ENCODE measurements around the gene RSU1. TPM values are rescaled to one million over a fixed set of nuclear protein-coding genes. Genes with fewer than 3 reads are reported as not detected.

RSU1 gene
- 53.4 and 64.9 TPM in 2 replicates for total RNA-seq (2014; rRNA removed; shearing (Covaris generic))

- peak; percentile 96 for DNase-seq
- H3K4me3 ChIP-seq (ENCODE audit: insufficient read depth, low read depth, low read length), result peak within 1 kb of the TSS; percentile 95
- H3K27me3 ChIP-seq (ENCODE audit: control insufficient read depth, insufficient read depth, low read length), result no peaks in the 10 kb centered on the region
- no peaks in the 10 kb centered on the region for H3K36me3 ChIP-seq (replicated peaks; ENCODE audit: control insufficient read depth, insufficient read depth, low read length)
Observed at GRCh38 chr10:16817125-16818019, at the start of gene RSU1. Gene RSU1, minus strand, starts transcription at chr10:16817424. Its CDS starts 343 bp downstream, at chr10:16817081.

GRCh38 chr10:16866541-16867275 lies 49.5 kb upstream of the RSU1 start:
- Histone ChIP-seq H3K36me3 (replicated peaks; ENCODE audit: control insufficient read depth, insufficient read depth, low read length) (no peaks in the 10 kb centered on the region), H3K4me3 (ENCODE audit: insufficient read depth, low read depth, low read length) (no peak overlapping the region), H3K27me3 (ENCODE audit: control insufficient read depth, insufficient read depth, low read length) (no peaks in the 10 kb centered on the region)
- no peak for DNase-seq

- Histone ChIP-seq H3K27me3 (ENCODE audit: control insufficient read depth, insufficient read depth, low read length) (no peaks in the 10 kb centered on the region), H3K4me3 (ENCODE audit: insufficient read depth, low read depth, low read length) (no peak overlapping the region), H3K36me3 (replicated peaks; ENCODE audit: control insufficient read depth, insufficient read depth, low read length) (no peaks in the 10 kb centered on the region)
- DNase-seq, result no peak
Observed at GRCh38 chr10:16865766-16866165, 48.5 kb upstream of the RSU1 start.

- no peak for DNase-seq
- H3K4me3 ChIP-seq (ENCODE audit: insufficient read depth, low read depth, low read length), result no peak overlapping the region
Observed at GRCh38 chr10:16863766-16864165, 46.5 kb upstream of the RSU1 start.

GRCh38 chr10:16857419-16857818 lies 40.2 kb upstream of the RSU1 start:
- no peaks in the 10 kb centered on the region for H3K36me3 ChIP-seq (replicated peaks; ENCODE audit: control insufficient read depth, insufficient read depth, low read length)
- H3K27me3 ChIP-seq (ENCODE audit: control insufficient read depth, insufficient read depth, low read length), result no peaks in the 10 kb centered on the region
- no peak overlapping the region for H3K4me3 ChIP-seq (ENCODE audit: insufficient read depth, low read depth, low read length)
- no peak for DNase-seq

More at GRCh38 chr10:16863766-16864165, 46.5 kb upstream of the RSU1 start:
- H3K36me3 ChIP-seq (replicated peaks; ENCODE audit: control insufficient read depth, insufficient read depth, low read length), result no peaks in the 10 kb centered on the region
- no peaks in the 10 kb centered on the region for H3K27me3 ChIP-seq (ENCODE audit: control insufficient read depth, insufficient read depth, low read length)

GRCh38 chr10:16856567-16856966 lies 39.3 kb upstream of the RSU1 start:
- no peaks in the 10 kb centered on the region for H3K27me3 ChIP-seq (ENCODE audit: control insufficient read depth, insufficient read depth, low read length)
- no peaks in the 10 kb centered on the region for H3K36me3 ChIP-seq (replicated peaks; ENCODE audit: control insufficient read depth, insufficient read depth, low read length)
- peak; percentile 24 for DNase-seq
- no peak overlapping the region for H3K4me3 ChIP-seq (ENCODE audit: insufficient read depth, low read depth, low read length)

GRCh38 chr10:16856092-16856491 lies 38.9 kb upstream of the RSU1 start:
- DNase-seq, result no peak
- H3K27me3 ChIP-seq (ENCODE audit: control insufficient read depth, insufficient read depth, low read length), result no peaks in the 10 kb centered on the region
- no peak overlapping the region for H3K4me3 ChIP-seq (ENCODE audit: insufficient read depth, low read depth, low read length)

GRCh38 chr10:16854623-16855022 lies 37.4 kb upstream of the RSU1 start:
- Histone ChIP-seq H3K36me3 (replicated peaks; ENCODE audit: control insufficient read depth, insufficient read depth, low read length) (no peaks in the 10 kb centered on the region), H3K4me3 (ENCODE audit: insufficient read depth, low read depth, low read length) (no peak overlapping the region)
- no peak for DNase-seq

More at GRCh38 chr10:16856092-16856491, 38.9 kb upstream of the RSU1 start:
- no peaks in the 10 kb centered on the region for H3K36me3 ChIP-seq (replicated peaks; ENCODE audit: control insufficient read depth, insufficient read depth, low read length)

GRCh38 chr10:16853809-16854208 lies 36.6 kb upstream of the RSU1 start:
- Histone ChIP-seq H3K36me3 (replicated peaks; ENCODE audit: control insufficient read depth, insufficient read depth, low read length) (no peaks in the 10 kb centered on the region), H3K4me3 (ENCODE audit: insufficient read depth, low read depth, low read length) (no peak overlapping the region), H3K27me3 (ENCODE audit: control insufficient read depth, insufficient read depth, low read length) (no peaks in the 10 kb centered on the region)
- DNase-seq, result no peak

More at GRCh38 chr10:16854623-16855022, 37.4 kb upstream of the RSU1 start:
- H3K27me3 ChIP-seq (ENCODE audit: control insufficient read depth, insufficient read depth, low read length), result no peaks in the 10 kb centered on the region

- Histone ChIP-seq H3K27me3 (ENCODE audit: control insufficient read depth, insufficient read depth, low read length) (no peaks in the 10 kb centered on the region), H3K36me3 (replicated peaks; ENCODE audit: control insufficient read depth, insufficient read depth, low read length) (no peaks in the 10 kb centered on the region), H3K4me3 (ENCODE audit: insufficient read depth, low read depth, low read length) (no peak overlapping the region)
- peak; percentile 15 for DNase-seq
Observed at GRCh38 chr10:16853201-16853600, 36.0 kb upstream of the RSU1 start.

GRCh38 chr10:16852624-16853023 lies 35.4 kb upstream of the RSU1 start:
- H3K36me3 ChIP-seq (replicated peaks; ENCODE audit: control insufficient read depth, insufficient read depth, low read length), result no peaks in the 10 kb centered on the region

GRCh38 chr10:16848562-16849154 lies 31.4 kb upstream of the RSU1 start:
- Histone ChIP-seq H3K4me3 (ENCODE audit: insufficient read depth, low read depth, low read length) (no peak overlapping the region), H3K36me3 (replicated peaks; ENCODE audit: control insufficient read depth, insufficient read depth, low read length) (no peaks in the 10 kb centered on the region), H3K27me3 (ENCODE audit: control insufficient read depth, insufficient read depth, low read length) (no peaks in the 10 kb centered on the region)
- no peak for DNase-seq

More at GRCh38 chr10:16852624-16853023, 35.4 kb upstream of the RSU1 start:
- Histone ChIP-seq H3K27me3 (ENCODE audit: control insufficient read depth, insufficient read depth, low read length) (no peaks in the 10 kb centered on the region), H3K4me3 (ENCODE audit: insufficient read depth, low read depth, low read length) (no peak overlapping the region)
- DNase-seq, result no peak

GRCh38 chr10:16847644-16848043 lies 30.4 kb upstream of the RSU1 start:
- DNase-seq, result no peak
- H3K27me3 ChIP-seq (ENCODE audit: control insufficient read depth, insufficient read depth, low read length), result no peaks in the 10 kb centered on the region
- H3K4me3 ChIP-seq (ENCODE audit: insufficient read depth, low read depth, low read length), result no peak overlapping the region
- H3K36me3 ChIP-seq (replicated peaks; ENCODE audit: control insufficient read depth, insufficient read depth, low read length), result no peaks in the 10 kb centered on the region

GRCh38 chr10:16845248-16845647 lies 28.0 kb upstream of the RSU1 start:
- H3K4me3 ChIP-seq (ENCODE audit: insufficient read depth, low read depth, low read length), result no peak overlapping the region
- DNase-seq, result no peak
- H3K27me3 ChIP-seq (ENCODE audit: control insufficient read depth, insufficient read depth, low read length), result no peaks in the 10 kb centered on the region
- H3K36me3 ChIP-seq (replicated peaks; ENCODE audit: control insufficient read depth, insufficient read depth, low read length), result no peaks in the 10 kb centered on the region
